DND-41 (cell line): ENCODE data around the gene PAN3.
"Not testable (repeated sequence)": the region's sequence is repeated elsewhere in the genome, so short reads cannot be mapped to it uniquely, and the experiment has no call there.

ENCODE experiments used
- ATAC-seq: fragments of 200-7000 bp; cut with Tn5 transposase; 3 replicates; pipeline ENCODE4 v1.9.1; 2021; ENCODE audit warnings: low read depth; ENCODE audit not compliant: insufficient read depth
- DNase-seq: peaks from one replicate; pipeline ENCODE4 v3.0.0-alpha.2; 2020
- H2AFZ ChIP-seq: 2 replicates; pipeline ENCODE4 v1.6.0; 2012; ENCODE audit warnings: low read depth, low read length
- H3K27ac ChIP-seq: 2 replicates; pipeline ENCODE4 v1.5.1; 2012; ENCODE audit warnings: low read length, inconsistent platforms
- H3K27me3 ChIP-seq: fragments of 200-600 bp; sonication (generic); 2 replicates; pipeline ENCODE4 v1.6.0; 2012; ENCODE audit warnings: low read length, mild to moderate bottlenecking, inconsistent platforms; ENCODE audit not compliant: insufficient read depth, poor library complexity
- H3K36me3 ChIP-seq: 2 replicates; pipeline ENCODE4 v1.5.1; 2012; ENCODE audit warnings: low read length, inconsistent platforms; ENCODE audit not compliant: insufficient read depth
- H3K4me1 ChIP-seq: 2 replicates; pipeline ENCODE4 v1.5.1; 2012; ENCODE audit warnings: mild to moderate bottlenecking, low read length; ENCODE audit not compliant: insufficient read depth
- H3K4me2 ChIP-seq: 2 replicates; pipeline ENCODE4 v1.6.0; 2012; ENCODE audit warnings: mild to moderate bottlenecking, moderate library complexity, low read length, inconsistent platforms; ENCODE audit not compliant: insufficient read depth
- H3K4me3 ChIP-seq, 2 experiments: fragments of 200-600 bp in 1 of 2; shearing (Covaris generic) in 1 of 2; 2 replicates each; pipeline ENCODE4 v1.5.1; 2012 to 2016; ENCODE audit warnings: inconsistent platforms in 2 of 2, low read length in 2 of 2, mild to moderate bottlenecking in 2 of 2, low read depth in 1 of 2, moderate library complexity in 1 of 2
- H3K79me2 ChIP-seq: 2 replicates; pipeline ENCODE4 v1.6.0; 2012; ENCODE audit warnings: low read length, inconsistent platforms; ENCODE audit not compliant: insufficient read depth
- H3K9ac ChIP-seq: 2 replicates; pipeline ENCODE4 v1.6.0; 2012; ENCODE audit warnings: low read depth, mild to moderate bottlenecking, inconsistent platforms, low read length, moderate library complexity
- H3K9me3 ChIP-seq: 2 replicates; pipeline ENCODE4 v1.5.1; 2012; ENCODE audit warnings: low read length, moderate library complexity, mild to moderate bottlenecking, inconsistent platforms; ENCODE audit not compliant: insufficient read depth, severe bottlenecking
- H4K20me1 ChIP-seq: 2 replicates; pipeline ENCODE4 v1.6.0; 2012; ENCODE audit warnings: low read length; ENCODE audit not compliant: insufficient read depth
- CTCF ChIP-seq: IDR thresholded peaks from 2 replicates; pipeline ENCODE4 v1.5.1; 2012; ENCODE audit warnings: borderline replicate concordance, low read length, moderate library complexity, mild to moderate bottlenecking; ENCODE audit not compliant: poor library complexity, severe bottlenecking; ENCODE audit errors: extremely low read depth
- EZH2 ChIP-seq: IDR thresholded peaks from 3 replicates; pipeline ENCODE4 v1.6.1; 2012; ENCODE audit warnings: borderline replicate concordance, low read depth, mild to moderate bottlenecking, moderate library complexity, low read length, inconsistent platforms; ENCODE audit not compliant: severe bottlenecking

The PAN3 gene

GRCh38 chr13:28137596-28137995 lies 749 bp upstream of the PAN3 start:
- no peak for ATAC-seq
- H3K79me2 ChIP-seq = peaks cover 60% of the 10 kb centered on the region
- H4K20me1 ChIP-seq = peaks cover 30% of the 10 kb centered on the region
- H3K4me3 ChIP-seq = peak overlapping the region; percentile 50 to 61
- DNase-seq = no peak
- no peak for TF ChIP-seq EZH2
- no peak for TF ChIP-seq CTCF
- H3K36me3 ChIP-seq = no peaks in the 10 kb centered on the region; the same call in 1 of the 2 replicates
- H3K9ac ChIP-seq = peak overlapping the region; percentile 100
- H3K4me2 ChIP-seq = peak overlapping the region; percentile 75
- no peaks in the 10 kb centered on the region for H3K9me3 ChIP-seq
- peaks cover 39% of the 10 kb centered on the region for H3K4me1 ChIP-seq
- no peaks in the 10 kb centered on the region for H3K27me3 ChIP-seq
- peak overlapping the region; percentile 83 for H3K27ac ChIP-seq
- peak overlapping the region; percentile 67 for H2AFZ ChIP-seq

- Histone ChIP-seq H3K4me2 (peak overlapping the region; percentile 75), H2AFZ (peak overlapping the region; percentile 68), H3K27me3 (no peaks in the 10 kb centered on the region), H3K27ac (peak overlapping the region; percentile 83), H3K79me2 (peaks cover 73% of the 10 kb centered on the region), H3K4me1 (peaks cover 48% of the 10 kb centered on the region), H4K20me1 (peaks cover 43% of the 10 kb centered on the region), H3K4me3 (peak overlapping the region; percentile 50 to 61), H3K9me3 (no peaks in the 10 kb centered on the region), H3K36me3 (no peaks in the 10 kb centered on the region; the same call in 1 of the 2 replicates), H3K9ac (peak overlapping the region; percentile 100)
- no peak for TF ChIP-seq CTCF
- ATAC-seq (peak; percentile 80), DNase-seq (peak; percentile 95)
These were observed 568 bp downstream of the PAN3 start for GRCh38 chr13:28138756-28139470.

GRCh38 chr13:28140433-28141125 lies 2.2 kb downstream of the PAN3 start:
- TF ChIP-seq EZH2 = no peak
- no peak for TF ChIP-seq CTCF
- H2AFZ ChIP-seq = no peak overlapping the region
- H3K4me2 ChIP-seq = peak overlapping the region; percentile 75
- peaks cover 90% of the 10 kb centered on the region for H3K79me2 ChIP-seq
- peaks cover 57% of the 10 kb centered on the region for H4K20me1 ChIP-seq
- H3K9me3 ChIP-seq = no peaks in the 10 kb centered on the region
- ATAC-seq (no peak), DNase-seq (no peak)
- peak overlapping the region; percentile 31 to 61; a peak in 3 of 4 replicates for H3K4me3 ChIP-seq
- peak overlapping the region; percentile 83 for H3K27ac ChIP-seq
- H3K9ac ChIP-seq = peak overlapping the region; percentile 100
- peaks cover 55% of the 10 kb centered on the region for H3K4me1 ChIP-seq
- no peaks in the 10 kb centered on the region for H3K27me3 ChIP-seq
- peaks cover 5% of the 10 kb centered on the region; the same call in 1 of the 2 replicates for H3K36me3 ChIP-seq

GRCh38 chr13:28141542-28141941 lies 3.2 kb downstream of the PAN3 start:
- not testable (repeated sequence) for DNase-seq, H3K27me3 ChIP-seq, H3K9ac ChIP-seq, H3K36me3 ChIP-seq, H3K9me3 ChIP-seq, ATAC-seq, H2AFZ ChIP-seq, H3K27ac ChIP-seq
- peak overlapping the region; percentile 75; the same call in 1 of the 2 replicates for H3K4me2 ChIP-seq
- peaks cover 67% of the 10 kb centered on the region for H4K20me1 ChIP-seq
- H3K79me2 ChIP-seq = peaks cover 96% of the 10 kb centered on the region
- peak overlapping the region in 1 of 2 experiments; percentile 26; a peak in 1 of 4 replicates for H3K4me3 ChIP-seq
- peaks cover 51% of the 10 kb centered on the region for H3K4me1 ChIP-seq
